DOHH2 (cell line): Measurements from ENCODE around the gene GNG14.

ENCODE experiments used
- EZH2phosphoT487 ChIP-seq: fragments of 200-600 bp; sonication (generic); IDR thresholded peaks from 2 replicates; pipeline ENCODE4 v1.6.1; 2017; ENCODE audit warnings: borderline replicate concordance, mild to moderate bottlenecking, antibody characterized with exemption, low read length, moderate library complexity, mixed read lengths
- TF ChIP-seq, protein P1 (sequence below): fragments of 200-600 bp; sonication (generic); IDR thresholded peaks from one replicate; pipeline ENCODE4 v1.5.1; 2014; ENCODE audit warnings: antibody characterized with exemption, mild to moderate bottlenecking, low read depth, low read length; ENCODE audit not compliant: poor library complexity, severe bottlenecking

- TF ChIP-seq, protein P1, sequence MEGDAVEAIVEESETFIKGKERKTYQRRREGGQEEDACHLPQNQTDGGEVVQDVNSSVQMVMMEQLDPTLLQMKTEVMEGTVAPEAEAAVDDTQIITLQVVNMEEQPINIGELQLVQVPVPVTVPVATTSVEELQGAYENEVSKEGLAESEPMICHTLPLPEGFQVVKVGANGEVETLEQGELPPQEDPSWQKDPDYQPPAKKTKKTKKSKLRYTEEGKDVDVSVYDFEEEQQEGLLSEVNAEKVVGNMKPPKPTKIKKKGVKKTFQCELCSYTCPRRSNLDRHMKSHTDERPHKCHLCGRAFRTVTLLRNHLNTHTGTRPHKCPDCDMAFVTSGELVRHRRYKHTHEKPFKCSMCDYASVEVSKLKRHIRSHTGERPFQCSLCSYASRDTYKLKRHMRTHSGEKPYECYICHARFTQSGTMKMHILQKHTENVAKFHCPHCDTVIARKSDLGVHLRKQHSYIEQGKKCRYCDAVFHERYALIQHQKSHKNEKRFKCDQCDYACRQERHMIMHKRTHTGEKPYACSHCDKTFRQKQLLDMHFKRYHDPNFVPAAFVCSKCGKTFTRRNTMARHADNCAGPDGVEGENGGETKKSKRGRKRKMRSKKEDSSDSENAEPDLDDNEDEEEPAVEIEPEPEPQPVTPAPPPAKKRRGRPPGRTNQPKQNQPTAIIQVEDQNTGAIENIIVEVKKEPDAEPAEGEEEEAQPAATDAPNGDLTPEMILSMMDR, result no peak
- TF ChIP-seq EZH2phosphoT487, result no peak
These were observed 42.3 kb downstream of the GNG14 start for GRCh38 chr19:12730064-12730463.
